Measurements from ENCODE around the gene U2SURP. TPM values are rescaled to one million over a fixed set of nuclear protein-coding genes. Genes with fewer than 3 reads are reported as not detected.

U2SURP gene
- total RNA-seq, 2 experiments from 2014 or later = 106 to 120 TPM

DNA sequence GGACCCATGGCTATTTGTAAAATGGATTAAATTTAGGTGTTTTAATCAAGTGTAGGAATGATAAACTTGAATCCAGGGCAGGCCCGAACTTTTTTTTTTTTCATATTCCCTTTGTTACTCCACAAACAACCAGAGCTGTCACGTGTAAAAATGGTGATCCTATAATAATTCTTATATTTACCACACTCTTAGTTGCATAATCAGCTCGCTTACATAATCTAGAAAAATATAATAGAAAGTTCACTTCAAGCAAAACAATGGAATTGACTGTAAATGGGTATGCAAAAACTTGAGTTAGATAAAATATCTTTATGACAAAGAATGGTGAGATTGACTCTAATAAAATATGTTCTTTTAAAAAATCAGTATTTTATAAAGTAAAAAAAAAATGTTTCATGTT, 35.8 kb upstream of the U2SURP start:
- Mint-ChIP-seq H3K4me1 (peaks cover 15% of the 10 kb centered on the region), H3K27ac (no peak overlapping the region), H3K27me3 (peaks cover 61% of the 10 kb centered on the region), H3K36me3 (ENCODE audit: low read depth) (no peaks in the 10 kb centered on the region), H3K9me3 (no peaks in the 10 kb centered on the region), H3K4me3 (no peak overlapping the region)
- ChIA-PET CTCF (interaction anchor here (0.6 to 1.3 kb wide), 2 partner anchors 137 to 1287 kb away, joined by 3 to 5 read pairs; no protein-coding TSS in a partner anchor), POLR2A (no interaction called here)
- DNase-seq = no peak

DNA sequence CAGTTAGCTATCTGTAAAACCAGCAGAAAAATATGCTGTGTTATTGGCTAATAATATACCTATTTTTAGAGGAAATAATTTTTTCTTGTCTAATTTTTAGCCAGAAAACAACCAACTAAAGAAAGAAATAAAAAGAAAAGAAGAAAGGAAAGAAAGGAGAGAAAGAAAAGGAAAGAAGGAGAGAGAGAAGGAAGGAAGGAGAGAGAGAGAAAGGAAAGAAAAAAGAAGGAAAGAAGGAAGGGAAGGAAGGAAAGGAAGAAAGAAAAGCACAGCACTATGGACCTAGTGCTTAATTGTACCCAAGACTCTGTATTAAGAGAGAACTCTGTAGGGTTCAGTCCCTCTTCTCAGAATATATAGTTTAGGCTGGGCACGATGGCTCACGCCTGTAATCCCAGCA, 34.6 kb upstream of the U2SURP start:
- Mint-ChIP-seq H3K27ac (no peak overlapping the region), H3K4me3 (no peak overlapping the region), H3K4me1 (peaks cover 15% of the 10 kb centered on the region), H3K9me3 (no peaks in the 10 kb centered on the region), H3K36me3 (ENCODE audit: low read depth) (no peaks in the 10 kb centered on the region), H3K27me3 (peaks cover 55% of the 10 kb centered on the region)
- ChIA-PET CTCF (interaction anchor here (0.7 kb wide), 1 partner anchor 394 kb away, joined by 4 read pairs; no protein-coding TSS in a partner anchor), POLR2A (no interaction called here)
- no peak for DNase-seq

GRCh38 chr3:142968319-142969025, 32.9 kb upstream of the U2SURP start:
- no peak overlapping the region for H3K27ac Mint-ChIP-seq
- peaks cover 47% of the 10 kb centered on the region for H3K27me3 Mint-ChIP-seq
- no peaks in the 10 kb centered on the region for H3K9me3 Mint-ChIP-seq
- H3K36me3 Mint-ChIP-seq (ENCODE audit: low read depth) = no peaks in the 10 kb centered on the region
- ChIA-PET POLR2A (no interaction called here), CTCF (no interaction called here)
- DNase-seq = no peak
- H3K4me3 Mint-ChIP-seq = no peak overlapping the region
- H3K4me1 Mint-ChIP-seq = peaks cover 3% of the 10 kb centered on the region

DNA sequence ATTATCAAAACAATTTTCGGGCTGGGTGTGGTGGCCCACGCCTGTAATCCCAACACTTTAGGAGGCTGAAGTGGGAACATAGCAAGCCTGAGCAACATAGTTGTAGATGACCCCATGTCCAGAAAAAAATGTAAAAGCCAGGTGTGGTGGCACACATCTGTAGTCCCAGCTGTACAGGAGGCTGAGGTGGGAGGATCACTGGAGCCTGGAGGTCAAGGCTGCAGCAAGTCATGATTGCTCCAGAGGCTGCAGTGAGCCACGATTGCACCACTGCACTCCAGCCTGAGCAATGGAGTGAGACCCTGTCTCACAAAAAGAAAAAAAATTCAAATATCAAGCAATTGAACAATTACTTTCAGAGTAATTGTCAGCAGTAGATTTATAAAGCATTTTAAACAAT, 29.9 kb upstream of the U2SURP start:
- ChIA-PET POLR2A (no interaction called here), CTCF (no interaction called here)
- no peaks in the 10 kb centered on the region for H3K36me3 Mint-ChIP-seq (ENCODE audit: low read depth)
- H3K9me3 Mint-ChIP-seq = no peaks in the 10 kb centered on the region
- H3K4me1 Mint-ChIP-seq = no peaks in the 10 kb centered on the region
- DNase-seq = no peak
- no peak overlapping the region for H3K4me3 Mint-ChIP-seq
- H3K27me3 Mint-ChIP-seq = peaks cover 34% of the 10 kb centered on the region
- no peak overlapping the region for H3K27ac Mint-ChIP-seq

DNA sequence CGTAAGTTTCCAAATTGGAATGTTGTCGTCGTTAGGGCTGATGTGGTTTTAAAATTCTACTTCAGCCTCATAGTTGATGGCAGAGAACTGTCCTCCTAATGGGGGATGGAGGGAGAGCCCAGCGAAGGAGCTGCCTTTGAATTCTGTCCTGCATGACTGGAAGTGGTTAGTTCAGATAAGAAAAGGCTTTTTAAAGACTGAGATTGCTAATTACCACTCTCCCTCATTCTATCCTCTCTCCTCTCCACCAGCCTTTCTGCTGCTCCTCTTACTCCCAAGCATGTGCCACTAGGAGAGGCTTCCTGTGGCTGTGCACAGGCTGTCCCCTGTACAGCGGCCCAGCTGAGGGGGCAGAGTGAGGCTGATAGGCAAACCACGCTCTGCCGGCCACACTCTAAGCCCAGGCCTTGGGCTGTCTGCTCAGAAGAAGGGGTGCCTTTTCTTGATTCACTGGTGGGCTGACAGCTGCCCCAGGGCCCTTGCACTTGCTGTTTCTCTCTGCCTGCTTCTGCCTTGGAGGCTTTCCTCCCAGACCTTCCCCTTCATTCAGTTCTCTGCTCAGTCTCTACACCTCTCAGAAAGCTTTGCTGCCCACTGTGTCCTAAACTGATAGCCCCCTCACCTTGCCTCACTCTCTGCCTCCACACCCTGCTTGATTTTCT, 29.1 kb upstream of the U2SURP start:
- H3K27me3 Mint-ChIP-seq = peaks cover 35% of the 10 kb centered on the region

DNA sequence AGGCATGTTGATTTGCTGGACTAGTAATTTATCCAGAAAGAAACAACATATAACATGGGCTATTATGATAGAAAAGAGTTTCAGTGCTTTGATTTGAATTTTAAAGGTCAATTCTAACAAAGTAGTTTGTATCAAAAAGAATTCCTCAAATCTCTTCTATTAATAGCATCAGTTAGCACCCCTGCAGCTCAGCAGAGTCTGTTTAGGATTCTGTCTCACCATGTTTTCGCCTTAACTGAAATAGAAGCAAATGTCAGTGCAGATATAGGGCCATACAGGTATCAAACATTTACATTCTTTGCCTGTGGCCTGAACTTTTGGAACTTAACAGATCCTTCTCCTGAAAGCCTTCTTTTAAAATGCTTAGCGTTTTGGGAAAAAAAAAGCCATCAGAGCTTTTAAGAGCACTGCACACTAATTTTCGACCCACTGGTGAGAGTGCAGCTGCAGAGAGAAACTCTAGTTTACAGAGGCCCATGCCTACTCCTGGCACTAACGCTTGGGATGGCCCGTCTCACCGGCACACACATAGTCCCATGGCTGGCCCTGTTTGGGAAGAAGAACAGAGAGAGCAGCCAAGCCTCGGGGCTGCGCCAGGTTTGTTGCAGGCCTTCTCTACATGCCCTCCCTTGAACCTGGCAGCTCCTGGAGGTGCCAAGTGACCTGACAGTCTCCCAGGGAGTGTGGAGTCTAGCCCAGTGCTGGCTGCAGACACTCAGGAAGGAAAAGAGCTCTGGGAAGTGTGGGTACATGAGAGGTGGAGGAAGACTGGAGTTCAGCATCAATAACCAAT, 28.0 kb upstream of the U2SURP start:
- CTCF ChIA-PET = interaction anchor here (0.6 kb wide), 1 partner anchor 22 kb away, joined by 3 read pairs; no protein-coding TSS in a partner anchor
- DNase-seq = no peak
- H3K4me1 Mint-ChIP-seq = no peaks in the 10 kb centered on the region
- peaks cover 30% of the 10 kb centered on the region for H3K27me3 Mint-ChIP-seq
- H3K27ac Mint-ChIP-seq = no peak overlapping the region
- no peaks in the 10 kb centered on the region for H3K36me3 Mint-ChIP-seq (ENCODE audit: low read depth)
- no peak overlapping the region for H3K4me3 Mint-ChIP-seq
- no peaks in the 10 kb centered on the region for H3K9me3 Mint-ChIP-seq
- POLR2A ChIA-PET = no interaction called here

More for the DNA sequence above, 29.1 kb upstream of the U2SURP start:
- Mint-ChIP-seq H3K36me3 (ENCODE audit: low read depth) (no peaks in the 10 kb centered on the region), H3K27ac (no peak overlapping the region), H3K4me3 (no peak overlapping the region), H3K4me1 (no peaks in the 10 kb centered on the region), H3K9me3 (no peaks in the 10 kb centered on the region)
- ChIA-PET CTCF (no interaction called here), POLR2A (no interaction called here)
- DNase-seq = no peak

DNA sequence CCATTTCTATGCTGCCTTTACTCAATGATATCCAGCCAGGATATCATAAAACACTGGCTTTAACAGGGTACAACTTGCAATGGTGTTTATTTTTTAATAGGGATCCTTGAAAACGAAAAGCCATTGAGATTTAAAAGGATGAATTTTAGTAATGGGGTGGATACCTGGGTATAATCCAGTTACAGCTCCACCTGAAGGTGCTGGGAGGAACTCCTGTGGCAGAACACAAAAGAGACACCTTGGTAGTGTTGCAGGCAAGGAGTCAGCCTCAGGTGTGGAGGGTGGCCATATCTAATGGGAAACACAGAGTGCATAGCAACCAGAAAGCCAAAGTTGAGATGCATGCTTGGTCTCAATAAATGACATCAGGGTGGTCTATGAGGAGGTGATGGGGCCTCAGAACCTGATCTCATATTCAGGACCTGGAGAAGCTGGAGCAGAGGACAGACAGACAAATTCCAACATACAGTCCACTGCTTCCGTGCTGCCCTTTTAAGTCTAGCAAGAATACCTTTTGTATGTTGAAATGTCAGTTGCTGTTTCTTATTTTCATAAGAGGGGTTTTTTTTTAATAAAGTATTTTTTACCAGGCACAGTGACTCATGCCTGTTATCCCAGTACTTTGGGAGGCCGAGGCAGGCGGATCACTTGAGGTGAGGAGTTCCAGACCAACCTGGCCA, 25.9 kb upstream of the U2SURP start:
- no peaks in the 10 kb centered on the region for H3K4me1 Mint-ChIP-seq
- H3K9me3 Mint-ChIP-seq = no peaks in the 10 kb centered on the region
- H3K36me3 Mint-ChIP-seq (ENCODE audit: low read depth) = no peaks in the 10 kb centered on the region
- CTCF ChIA-PET = no interaction called here
- POLR2A ChIA-PET = no interaction called here
- DNase-seq = no peak
- H3K27me3 Mint-ChIP-seq = peaks cover 31% of the 10 kb centered on the region
- H3K27ac Mint-ChIP-seq = no peak overlapping the region
- H3K4me3 Mint-ChIP-seq = no peak overlapping the region

GRCh38 chr3:142976621-142977398, 24.6 kb upstream of the U2SURP start:
- H3K36me3 Mint-ChIP-seq (ENCODE audit: low read depth) = no peaks in the 10 kb centered on the region
- H3K9me3 Mint-ChIP-seq = no peaks in the 10 kb centered on the region
- POLR2A ChIA-PET = no interaction called here
- H3K4me1 Mint-ChIP-seq = no peaks in the 10 kb centered on the region
- H3K4me3 Mint-ChIP-seq = no peak overlapping the region
- peaks cover 29% of the 10 kb centered on the region for H3K27me3 Mint-ChIP-seq
- DNase-seq = no peak
- no peak overlapping the region for H3K27ac Mint-ChIP-seq
- CTCF ChIA-PET = interaction anchor here (0.7 to 2.8 kb wide), 2 partner anchors 148 to 289 kb away, joined by 3 to 9 read pairs; no protein-coding TSS in a partner anchor

- H3K36me3 Mint-ChIP-seq (ENCODE audit: low read depth) = no peaks in the 10 kb centered on the region
- no peak overlapping the region for H3K4me3 Mint-ChIP-seq
- no peaks in the 10 kb centered on the region for H3K9me3 Mint-ChIP-seq
- no peaks in the 10 kb centered on the region for H3K4me1 Mint-ChIP-seq
- no peak overlapping the region for H3K27ac Mint-ChIP-seq
- CTCF ChIA-PET = interaction anchor here (2.8 kb wide), 1 partner anchor 149 kb away, joined by 9 read pairs; no protein-coding TSS in a partner anchor
- H3K27me3 Mint-ChIP-seq = peaks cover 30% of the 10 kb centered on the region
- no peak for DNase-seq
- POLR2A ChIA-PET = interaction anchor here (0.8 kb wide), 1 partner anchor 13 kb away, joined by 3 read pairs; no protein-coding TSS in a partner anchor
These were observed 24.0 kb upstream of the U2SURP start for GRCh38 chr3:142977399-142977728.

GRCh38 chr3:142981108-142981507, 20.3 kb upstream of the U2SURP start:
- H3K4me1 Mint-ChIP-seq = no peaks in the 10 kb centered on the region
- peaks cover 28% of the 10 kb centered on the region for H3K27me3 Mint-ChIP-seq
- ChIA-PET POLR2A (no interaction called here), CTCF (interaction anchor here (1.0 to 1.4 kb wide), 4 partner anchors 10 to 152 kb away, joined by 3 to 5 read pairs (median 4); no protein-coding TSS in a partner anchor)
- H3K4me3 Mint-ChIP-seq = no peak overlapping the region
- no peaks in the 10 kb centered on the region for H3K9me3 Mint-ChIP-seq
- H3K27ac Mint-ChIP-seq = no peak overlapping the region
- DNase-seq = no peak
- H3K36me3 Mint-ChIP-seq (ENCODE audit: low read depth) = no peaks in the 10 kb centered on the region

GRCh38 chr3:142982038-142982773, 19.2 kb upstream of the U2SURP start:
- Mint-ChIP-seq H3K4me1 (peaks cover 1% of the 10 kb centered on the region), H3K27ac (no peak overlapping the region), H3K4me3 (no peak overlapping the region), H3K27me3 (peaks cover 26% of the 10 kb centered on the region), H3K36me3 (ENCODE audit: low read depth) (no peaks in the 10 kb centered on the region), H3K9me3 (no peaks in the 10 kb centered on the region)
- ChIA-PET CTCF (interaction anchor here (1.3 to 1.4 kb wide), 2 partner anchors 9 to 151 kb away, joined by 3 to 4 read pairs; no protein-coding TSS in a partner anchor), POLR2A (no interaction called here)
- DNase-seq = no peak

DNA sequence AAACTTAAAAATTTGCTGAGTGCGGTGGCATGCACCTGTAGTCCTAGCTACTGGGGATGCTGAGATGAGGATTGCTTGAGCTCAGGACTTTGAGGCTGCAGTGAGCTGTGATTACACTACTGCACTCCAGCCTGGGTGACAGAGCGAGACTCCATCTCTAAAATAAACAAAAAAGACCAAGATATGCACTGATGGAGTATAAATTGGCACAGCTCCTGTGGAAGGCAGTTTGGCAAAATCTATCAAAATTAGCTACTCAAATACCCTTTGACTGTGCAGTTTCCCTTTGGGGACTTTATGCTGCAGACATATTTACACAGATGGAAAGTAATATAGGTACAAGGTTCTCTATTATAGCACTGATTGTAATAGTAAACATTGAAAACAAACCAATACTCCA, 18.1 kb upstream of the U2SURP start:
- no peaks in the 10 kb centered on the region for H3K36me3 Mint-ChIP-seq (ENCODE audit: low read depth)
- POLR2A ChIA-PET = no interaction called here

More for the DNA sequence above, 18.1 kb upstream of the U2SURP start:
- no peak for DNase-seq
- Mint-ChIP-seq H3K27me3 (peaks cover 29% of the 10 kb centered on the region), H3K4me1 (peaks cover 4% of the 10 kb centered on the region), H3K4me3 (no peak overlapping the region), H3K27ac (no peak overlapping the region), H3K9me3 (no peaks in the 10 kb centered on the region)
- CTCF ChIA-PET = no interaction called here
